Endothelial cell of umbilical vein (primary cell): ENCODE data around the gene SLC43A1. TPM values are rescaled to one million over a fixed set of nuclear protein-coding genes. Genes with fewer than 3 reads are reported as not detected.

Source experiments
- BruUV-seq: library from RNA; stranded (reverse); fragments of 400-500 nt; replicated peaks from 2 replicates; lab custom pipeline; 2021; lab: Mats Ljungman, UMichigan
- CTCF ChIA-PET: fragments of 300-600, 350-600 bp; sonication (Branson Sonifier 250); formaldehyde crosslinking; loops from one replicate; lab custom pipeline; 2021; ENCODE audit warnings: antibody characterized with exemption, inconsistent platforms; lab: Charles Lee
- POLR2A ChIA-PET: fragments of 300-600, 350-600 bp; sonication (Branson Sonifier 250); formaldehyde crosslinking; loops from one replicate; lab custom pipeline; 2021; ENCODE audit warnings: antibody characterized with exemption, inconsistent platforms; lab: Charles Lee
- DNase-seq: peaks from one replicate; pipeline ENCODE4 v3.0.0-alpha.2; 2011; ENCODE audit warnings: low read depth, low spot score
- FAIRE-seq: peaks from 2 replicates; lab custom pipeline; 2011; peaks lifted over from hg19 to GRCh38; lab: Jason Lieb, UNC
- H2AFZ ChIP-seq: 2 replicates; pipeline ENCODE4 v1.6.0; 2012; ENCODE audit warnings: low read depth, low read length, control low read depth, inconsistent platforms
- H3K27ac ChIP-seq: 2 replicates; pipeline ENCODE4 v1.5.1; 2011; ENCODE audit warnings: low read depth, mild to moderate bottlenecking, control low read depth, low read length, moderate library complexity; ENCODE audit not compliant: insufficient read depth
- H3K27me3 ChIP-seq, 2 experiments: 2 replicates each; pipeline versions ENCODE4 v1.6.0 to v1.6.1; 2011; ENCODE audit warnings: low read length in 2 of 2, mixed read lengths in 1 of 2; ENCODE audit not compliant: control insufficient read depth in 2 of 2, insufficient read depth in 2 of 2
- H3K36me3 ChIP-seq, 2 experiments: 2 replicates in 1 of 2; 3 replicates in 1 of 2; pipeline ENCODE4 v1.5.1; 2011; ENCODE audit warnings: low read length in 2 of 2, mild to moderate bottlenecking in 1 of 2, moderate library complexity in 1 of 2; ENCODE audit not compliant: control insufficient read depth in 2 of 2, insufficient read depth in 2 of 2; ENCODE audit errors: extremely low read depth in 1 of 2
- H3K4me1 ChIP-seq: 3 replicates; pipeline ENCODE4 v1.5.1; 2011; ENCODE audit warnings: mild to moderate bottlenecking, low read length; ENCODE audit not compliant: control insufficient read depth, insufficient read depth; ENCODE audit errors: extremely low read depth
- H3K4me2 ChIP-seq: 2 replicates; pipeline ENCODE4 v1.6.1; 2011; ENCODE audit warnings: low read length, control low read depth, mixed read lengths; ENCODE audit not compliant: insufficient read depth
- H3K4me3 ChIP-seq, 3 experiments: fragments of 200-600 bp in 1 of 3; sonication (generic), shearing (Covaris generic) in 1 of 3; replicated peaks in 1 of 3; 2 replicates each; pipeline ENCODE4 v1.5.1; 2011 to 2016; ENCODE audit warnings: control low read depth in 3 of 3, low read length in 3 of 3, mild to moderate bottlenecking in 2 of 3, inconsistent platforms in 1 of 3, low read depth in 1 of 3, moderate library complexity in 1 of 3; ENCODE audit not compliant: insufficient read depth in 1 of 3
- H3K79me2 ChIP-seq: 2 replicates; pipeline ENCODE4 v1.6.0; 2012; ENCODE audit warnings: low read length, inconsistent platforms; ENCODE audit not compliant: control insufficient read depth, insufficient read depth
- H3K9ac ChIP-seq: replicated peaks from 2 replicates; pipeline ENCODE3; 2011; ENCODE audit warnings: low read length, control low read depth; ENCODE audit not compliant: insufficient read depth; ENCODE audit errors: extremely low read depth
- H3K9me1 ChIP-seq: replicated peaks from 3 replicates; pipeline ENCODE4 v1.6.0; 2011; ENCODE audit warnings: mild to moderate bottlenecking, low read length; ENCODE audit not compliant: control insufficient read depth, insufficient read depth; ENCODE audit errors: extremely low read depth
- H3K9me3 ChIP-seq: replicated peaks from 2 replicates; pipeline ENCODE4 v1.5.1; 2012; ENCODE audit warnings: low read length, inconsistent platforms; ENCODE audit not compliant: control insufficient read depth, insufficient read depth
- H4K20me1 ChIP-seq: replicated peaks from 2 replicates; pipeline ENCODE3; 2011; ENCODE audit warnings: mild to moderate bottlenecking, low read length; ENCODE audit not compliant: control insufficient read depth, insufficient read depth; ENCODE audit errors: extremely low read depth
- FOS ChIP-seq: IDR thresholded peaks from 2 replicates; pipeline ENCODE4 v1.6.1; 2011; ENCODE audit warnings: mild to moderate bottlenecking, low read length, moderate library complexity, borderline replicate concordance; ENCODE audit not compliant: insufficient read depth
- JUN ChIP-seq: IDR thresholded peaks from 2 replicates; pipeline ENCODE4 v1.6.1; 2011; ENCODE audit warnings: borderline replicate concordance, low read depth; ENCODE audit not compliant: insufficient read length, insufficient read depth
- MYC ChIP-seq: IDR thresholded peaks from one replicate; pipeline ENCODE4 v1.6.1; 2011; ENCODE audit warnings: mild to moderate bottlenecking, low read depth, low read length
- POLR2A ChIP-seq: IDR thresholded peaks from 2 replicates; pipeline ENCODE4 v1.6.1; 2012; ENCODE audit warnings: low read depth, mild to moderate bottlenecking, control low read depth, low read length
- dilution Hi-C: fragments of 300-500 bp; cut with MboI; formaldehyde crosslinking; loops from one replicate; pipeline ENCODE4 v1.15.0; 2019; ENCODE audit warnings: low sequenced_read_pairs; ENCODE audit not compliant: extremely low pct_ligation_motif_present
- intact Hi-C: fragments of 100-400 bp; cut with micrococcal nuclease; formaldehyde crosslinking; loops from one replicate; pipeline ENCODE4 v1.10.0; 2022
- polyA plus RNA-seq, 4 experiments: library from polyadenylated mRNA; depleted of rRNA in 3 of 4; stranded (reverse) in 3 of 4; unstranded in 1 of 4; fragments of >200 nt; gene quantifications; 2 replicates each; pipeline versions ENCODE4 v1.2.1 to v1.2.3, GENCODE V29; 2011 to 2012; ENCODE audit warnings: missing spikeins in 1 of 4
- total RNA-seq: library from RNA; stranded (reverse); gene quantifications from 2 replicates; pipeline ENCODE4 v1.2.3, GENCODE V29; 2021
- TF ChIP-seq, protein P1 (sequence below): IDR thresholded peaks from 2 replicates; pipeline ENCODE4 v1.6.1; 2011; ENCODE audit not compliant: insufficient read depth, insufficient read length
- TF ChIP-seq, protein P2 (sequence below), 2 donors: IDR thresholded peaks; 1 replicate in 1 of 2; 2 replicates in 1 of 2; pipeline ENCODE4 v1.5.1; 2011; ENCODE audit warnings: low read length in 2 of 2, mild to moderate bottlenecking in 2 of 2, moderate library complexity in 2 of 2, control low read depth in 1 of 2, inconsistent platforms in 1 of 2, low read depth in 1 of 2; ENCODE audit not compliant: insufficient read depth in 1 of 2; ENCODE audit errors: extremely low read depth in 1 of 2

The SLC43A1 gene
- total and polyA plus RNA-seq, 2 donors (not counting 3 experiments of a cell fraction or from before 2014, with no cell fraction given) = 13.7 to 19.5 TPM

GRCh38 chr11:57514538-57515331 is 767 bp downstream of the SLC43A1 start:
- Histone ChIP-seq H3K36me3 (no peaks in the 10 kb centered on the region), H3K9ac (peak overlapping the region; percentile 62), H3K4me1 (peaks cover 9% of the 10 kb centered on the region), H3K79me2 (no peaks in the 10 kb centered on the region), H3K27me3 (no peaks in the 10 kb centered on the region), H3K9me1 (no peaks in the 10 kb centered on the region), H3K27ac (no peak overlapping the region), H3K9me3 (no peaks in the 10 kb centered on the region), H4K20me1 (no peaks in the 10 kb centered on the region), H2AFZ (peak overlapping the region; percentile 94), H3K4me3 (peak overlapping the region; percentile 64 to 79 (median 68)), H3K4me2 (peak overlapping the region; percentile 88)
- intact Hi-C loops (loop anchor here (1.0 kb wide), 1 partner anchor 13 kb away; no protein-coding TSS in a partner anchor), dilution Hi-C loops (no loop called here)
- no TSS peak for BruUV-seq
- ChIA-PET POLR2A (no interaction called here), CTCF (interaction anchor here (0.7 to 9.0 kb wide), 10 partner anchors 12 to 130 kb away, joined by 3 to 166 read pairs (median 8); partner anchors contain the start of genes RTN4RL2 and TIMM10)
- TF ChIP-seq, protein P1, sequence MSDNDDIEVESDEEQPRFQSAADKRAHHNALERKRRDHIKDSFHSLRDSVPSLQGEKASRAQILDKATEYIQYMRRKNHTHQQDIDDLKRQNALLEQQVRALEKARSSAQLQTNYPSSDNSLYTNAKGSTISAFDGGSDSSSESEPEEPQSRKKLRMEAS = no peak
- TF ChIP-seq, protein P2, sequence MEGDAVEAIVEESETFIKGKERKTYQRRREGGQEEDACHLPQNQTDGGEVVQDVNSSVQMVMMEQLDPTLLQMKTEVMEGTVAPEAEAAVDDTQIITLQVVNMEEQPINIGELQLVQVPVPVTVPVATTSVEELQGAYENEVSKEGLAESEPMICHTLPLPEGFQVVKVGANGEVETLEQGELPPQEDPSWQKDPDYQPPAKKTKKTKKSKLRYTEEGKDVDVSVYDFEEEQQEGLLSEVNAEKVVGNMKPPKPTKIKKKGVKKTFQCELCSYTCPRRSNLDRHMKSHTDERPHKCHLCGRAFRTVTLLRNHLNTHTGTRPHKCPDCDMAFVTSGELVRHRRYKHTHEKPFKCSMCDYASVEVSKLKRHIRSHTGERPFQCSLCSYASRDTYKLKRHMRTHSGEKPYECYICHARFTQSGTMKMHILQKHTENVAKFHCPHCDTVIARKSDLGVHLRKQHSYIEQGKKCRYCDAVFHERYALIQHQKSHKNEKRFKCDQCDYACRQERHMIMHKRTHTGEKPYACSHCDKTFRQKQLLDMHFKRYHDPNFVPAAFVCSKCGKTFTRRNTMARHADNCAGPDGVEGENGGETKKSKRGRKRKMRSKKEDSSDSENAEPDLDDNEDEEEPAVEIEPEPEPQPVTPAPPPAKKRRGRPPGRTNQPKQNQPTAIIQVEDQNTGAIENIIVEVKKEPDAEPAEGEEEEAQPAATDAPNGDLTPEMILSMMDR (IDR thresholded peaks at IDR 0.05; ENCODE audit: extremely low read depth in 1 of 2, insufficient read depth in 1 of 2, low read depth in 1 of 2, low read length in 2 of 2) = no peak
- TF ChIP-seq MYC (no peak), FOS (no peak), JUN (no peak), POLR2A (no peak)
- DNase-seq (peak; percentile 36), FAIRE-seq (peak; percentile 60)
